ENCODE measurements around the gene HS3ST4.

GRCh38 chr16:25796239-25796638 lies 104.5 kb downstream of the HS3ST4 start:
- TF ChIP-seq, protein P1, sequence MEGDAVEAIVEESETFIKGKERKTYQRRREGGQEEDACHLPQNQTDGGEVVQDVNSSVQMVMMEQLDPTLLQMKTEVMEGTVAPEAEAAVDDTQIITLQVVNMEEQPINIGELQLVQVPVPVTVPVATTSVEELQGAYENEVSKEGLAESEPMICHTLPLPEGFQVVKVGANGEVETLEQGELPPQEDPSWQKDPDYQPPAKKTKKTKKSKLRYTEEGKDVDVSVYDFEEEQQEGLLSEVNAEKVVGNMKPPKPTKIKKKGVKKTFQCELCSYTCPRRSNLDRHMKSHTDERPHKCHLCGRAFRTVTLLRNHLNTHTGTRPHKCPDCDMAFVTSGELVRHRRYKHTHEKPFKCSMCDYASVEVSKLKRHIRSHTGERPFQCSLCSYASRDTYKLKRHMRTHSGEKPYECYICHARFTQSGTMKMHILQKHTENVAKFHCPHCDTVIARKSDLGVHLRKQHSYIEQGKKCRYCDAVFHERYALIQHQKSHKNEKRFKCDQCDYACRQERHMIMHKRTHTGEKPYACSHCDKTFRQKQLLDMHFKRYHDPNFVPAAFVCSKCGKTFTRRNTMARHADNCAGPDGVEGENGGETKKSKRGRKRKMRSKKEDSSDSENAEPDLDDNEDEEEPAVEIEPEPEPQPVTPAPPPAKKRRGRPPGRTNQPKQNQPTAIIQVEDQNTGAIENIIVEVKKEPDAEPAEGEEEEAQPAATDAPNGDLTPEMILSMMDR (IDR thresholded peaks at IDR 0.05): no peak
- TF ChIP-seq POLR2A (IDR thresholded peaks at IDR 0.05) (no peak), POLR2AphosphoS5 (IDR thresholded peaks at IDR 0.05; ENCODE audit: insufficient read depth in 1 of 2, low read depth in 1 of 2) (no peak)

Measured in vagina (tissue), 2 donors.